ENCODE results near the gene HPD.

The HPD gene

GRCh38 chr12:121810234-121810817 lies 48.3 kb downstream of the HPD start:
- Histone ChIP-seq H3K9me3 (replicated peaks in 1 of 2; ENCODE audit: control insufficient read depth in 2 of 2, insufficient read depth in 1 of 2, low read depth in 1 of 2, low read length in 2 of 2) (no peaks in the 10 kb centered on the region), H3K4ac (ENCODE audit: low read length) (no peak overlapping the region), H2BK5ac (ENCODE audit: low read length) (peak overlapping the region; percentile 78), H4K8ac (ENCODE audit: low read depth, low read length) (no peak overlapping the region), H3K4me3 (ENCODE audit: low read length in 2 of 2) (no peak overlapping the region), H2AK5ac (ENCODE audit: low read depth, low read length) (peak overlapping the region; percentile 17), H2BK12ac (ENCODE audit: low read length) (peak overlapping the region; percentile 23), H3K36me3 (replicated peaks in 1 of 2; ENCODE audit: control insufficient read depth in 2 of 2, insufficient read depth in 2 of 2, low read length in 2 of 2) (peaks cover 37 to 82% of the 10 kb centered on the region in 2 donors), H3K18ac (ENCODE audit: low read length) (no peak overlapping the region), H2BK15ac (ENCODE audit: low read length) (no peak overlapping the region), H3K4me2 (ENCODE audit: insufficient read depth, low read length, poor library complexity, severe bottlenecking) (no peak overlapping the region), H4K91ac (ENCODE audit: low read depth, low read length, poor library complexity) (no peak overlapping the region), H3K27me3 (ENCODE audit: control insufficient read depth in 3 of 3, insufficient read depth in 3 of 3, low read depth in 1 of 3, low read length in 3 of 3) (no peaks in the 10 kb centered on the region), H3K27ac (replicated peaks; ENCODE audit: low read length) (no peak overlapping the region), H3K23ac (ENCODE audit: low read depth, low read length, poor library complexity) (no peak overlapping the region), H3K4me1 (ENCODE audit: control insufficient read depth in 2 of 2, insufficient read depth in 1 of 2, low read depth in 1 of 2, low read length in 2 of 2) (peaks cover 20 to 25% of the 10 kb centered on the region in 2 donors), H3K79me1 (ENCODE audit: low read depth, low read length) (peaks cover 33% of the 10 kb centered on the region), H2BK120ac (ENCODE audit: low read depth, low read length) (no peak overlapping the region), H3K9ac (ENCODE audit: low read depth, low read length, poor library complexity) (no peak overlapping the region), H3K14ac (ENCODE audit: low read length) (no peak overlapping the region), H2AFZ (ENCODE audit: low read length) (no peak overlapping the region)
- DNase-seq (ENCODE audit: low spot score), result no peak
- WGBS, 2 donors (ENCODE audit: extremely low coverage in 2 of 2, insufficient read length in 2 of 2, insufficient replicate concordance in 1 of 2), result no CpG with 5 or more reads among the region's 33 CpGs

GRCh38 chr12:121809712-121810116 lies 48.9 kb downstream of the HPD start:
- Histone ChIP-seq H4K91ac (ENCODE audit: low read depth, low read length, poor library complexity) (no peak overlapping the region), H3K79me1 (ENCODE audit: low read depth, low read length) (peaks cover 31% of the 10 kb centered on the region), H3K4me3 (ENCODE audit: low read length in 2 of 2) (no peak overlapping the region), H3K27ac (replicated peaks; ENCODE audit: low read length) (no peak overlapping the region), H3K9ac (ENCODE audit: low read depth, low read length, poor library complexity) (no peak overlapping the region), H3K18ac (ENCODE audit: low read length) (no peak overlapping the region), H3K14ac (ENCODE audit: low read length) (no peak overlapping the region), H2AK5ac (ENCODE audit: low read depth, low read length) (no peak overlapping the region), H2BK120ac (ENCODE audit: low read depth, low read length) (no peak overlapping the region), H3K4me1 (ENCODE audit: control insufficient read depth in 2 of 2, insufficient read depth in 1 of 2, low read depth in 1 of 2, low read length in 2 of 2) (peaks cover 20 to 25% of the 10 kb centered on the region in 2 donors), H3K23ac (ENCODE audit: low read depth, low read length, poor library complexity) (no peak overlapping the region), H2BK15ac (ENCODE audit: low read length) (no peak overlapping the region), H3K27me3 (ENCODE audit: control insufficient read depth in 3 of 3, insufficient read depth in 3 of 3, low read depth in 1 of 3, low read length in 3 of 3) (no peaks in the 10 kb centered on the region), H3K4me2 (ENCODE audit: insufficient read depth, low read length, poor library complexity, severe bottlenecking) (no peak overlapping the region), H3K9me3 (replicated peaks in 1 of 2; ENCODE audit: control insufficient read depth in 2 of 2, insufficient read depth in 1 of 2, low read depth in 1 of 2, low read length in 2 of 2) (no peaks in the 10 kb centered on the region), H4K8ac (ENCODE audit: low read depth, low read length) (no peak overlapping the region), H2BK5ac (ENCODE audit: low read length) (peak overlapping the region; percentile 78), H2BK12ac (ENCODE audit: low read length) (no peak overlapping the region), H2AFZ (ENCODE audit: low read length) (no peak overlapping the region), H3K4ac (ENCODE audit: low read length) (no peak overlapping the region), H3K36me3 (replicated peaks in 1 of 2; ENCODE audit: control insufficient read depth in 2 of 2, insufficient read depth in 2 of 2, low read length in 2 of 2) (peaks cover 33 to 76% of the 10 kb centered on the region in 2 donors)
- no peak for DNase-seq (ENCODE audit: low spot score)
- no CpG with 5 or more reads among the region's 27 CpGs for WGBS, 2 donors (ENCODE audit: extremely low coverage in 2 of 2, insufficient read length in 2 of 2, insufficient replicate concordance in 1 of 2)

GRCh38 chr12:121808623-121809022 lies 50.0 kb downstream of the HPD start:
- no peak overlapping the region for H3K4ac ChIP-seq (ENCODE audit: low read length)
- no peak overlapping the region for H2BK15ac ChIP-seq (ENCODE audit: low read length)
- peak overlapping the region; percentile 30 for H3K9ac ChIP-seq (ENCODE audit: low read depth, low read length, poor library complexity)
- H3K4me3 ChIP-seq (ENCODE audit: low read length in 2 of 2), result no peak overlapping the region
- H4K8ac ChIP-seq (ENCODE audit: low read depth, low read length), result no peak overlapping the region
- no CpG with 5 or more reads among the region's 8 CpGs for WGBS, 2 donors (ENCODE audit: extremely low coverage in 2 of 2, insufficient read length in 2 of 2, insufficient replicate concordance in 1 of 2)
- H3K4me1 ChIP-seq (ENCODE audit: control insufficient read depth in 2 of 2, insufficient read depth in 1 of 2, low read depth in 1 of 2, low read length in 2 of 2), result peaks cover 20 to 25% of the 10 kb centered on the region in 2 donors
- no peaks in the 10 kb centered on the region for H3K9me3 ChIP-seq (replicated peaks in 1 of 2; ENCODE audit: control insufficient read depth in 2 of 2, insufficient read depth in 1 of 2, low read depth in 1 of 2, low read length in 2 of 2)
- no peak overlapping the region for H2AK5ac ChIP-seq (ENCODE audit: low read depth, low read length)
- no peak overlapping the region for H2BK5ac ChIP-seq (ENCODE audit: low read length)
- H3K18ac ChIP-seq (ENCODE audit: low read length), result no peak overlapping the region
- peak overlapping the region; percentile 80 for H3K23ac ChIP-seq (ENCODE audit: low read depth, low read length, poor library complexity)
- H2AFZ ChIP-seq (ENCODE audit: low read length), result no peak overlapping the region
- peaks cover 22% of the 10 kb centered on the region for H3K79me1 ChIP-seq (ENCODE audit: low read depth, low read length)
- no peak overlapping the region for H4K91ac ChIP-seq (ENCODE audit: low read depth, low read length, poor library complexity)
- no peak overlapping the region for H3K27ac ChIP-seq (replicated peaks; ENCODE audit: low read length)
- peaks cover 29 to 67% of the 10 kb centered on the region in 2 donors for H3K36me3 ChIP-seq (replicated peaks in 1 of 2; ENCODE audit: control insufficient read depth in 2 of 2, insufficient read depth in 2 of 2, low read length in 2 of 2)
- DNase-seq (ENCODE audit: low spot score), result no peak
- no peak overlapping the region for H2BK120ac ChIP-seq (ENCODE audit: low read depth, low read length)
- no peak overlapping the region for H3K4me2 ChIP-seq (ENCODE audit: insufficient read depth, low read length, poor library complexity, severe bottlenecking)
- H3K27me3 ChIP-seq (ENCODE audit: control insufficient read depth in 3 of 3, insufficient read depth in 3 of 3, low read depth in 1 of 3, low read length in 3 of 3), result no peaks in the 10 kb centered on the region
- no peak overlapping the region for H3K14ac ChIP-seq (ENCODE audit: low read length)
- no peak overlapping the region for H2BK12ac ChIP-seq (ENCODE audit: low read length)

GRCh38 chr12:121807642-121808347 lies 50.9 kb downstream of the HPD start:
- no peak overlapping the region for H2BK15ac ChIP-seq (ENCODE audit: low read length)
- no peak overlapping the region for H3K4me3 ChIP-seq (ENCODE audit: low read length in 2 of 2)
- H3K27ac ChIP-seq (replicated peaks; ENCODE audit: low read length), result no peak overlapping the region
- H3K36me3 ChIP-seq (replicated peaks in 1 of 2; ENCODE audit: control insufficient read depth in 2 of 2, insufficient read depth in 2 of 2, low read length in 2 of 2), result peaks cover 28 to 59% of the 10 kb centered on the region in 2 donors
- no peak overlapping the region for H2AFZ ChIP-seq (ENCODE audit: low read length)
- no peaks in the 10 kb centered on the region for H3K9me3 ChIP-seq (replicated peaks in 1 of 2; ENCODE audit: control insufficient read depth in 2 of 2, insufficient read depth in 1 of 2, low read depth in 1 of 2, low read length in 2 of 2)
- H2BK120ac ChIP-seq (ENCODE audit: low read depth, low read length), result no peak overlapping the region
- H3K9ac ChIP-seq (ENCODE audit: low read depth, low read length, poor library complexity), result no peak overlapping the region
- peak overlapping the region; percentile 61 for H2AK5ac ChIP-seq (ENCODE audit: low read depth, low read length)
- no peak for DNase-seq (ENCODE audit: low spot score)
- no peak overlapping the region for H3K4me2 ChIP-seq (ENCODE audit: insufficient read depth, low read length, poor library complexity, severe bottlenecking)
- peaks cover 15% of the 10 kb centered on the region for H3K79me1 ChIP-seq (ENCODE audit: low read depth, low read length)
- no peak overlapping the region for H3K4ac ChIP-seq (ENCODE audit: low read length)
- H2BK5ac ChIP-seq (ENCODE audit: low read length), result no peak overlapping the region
- no peak overlapping the region for H4K91ac ChIP-seq (ENCODE audit: low read depth, low read length, poor library complexity)
- no peak overlapping the region for H3K18ac ChIP-seq (ENCODE audit: low read length)
- no peak overlapping the region for H4K8ac ChIP-seq (ENCODE audit: low read depth, low read length)
- peaks cover 20 to 25% of the 10 kb centered on the region in 2 donors for H3K4me1 ChIP-seq (ENCODE audit: control insufficient read depth in 2 of 2, insufficient read depth in 1 of 2, low read depth in 1 of 2, low read length in 2 of 2)
- no peak overlapping the region for H3K14ac ChIP-seq (ENCODE audit: low read length)
- no peaks in the 10 kb centered on the region for H3K27me3 ChIP-seq (ENCODE audit: control insufficient read depth in 3 of 3, insufficient read depth in 3 of 3, low read depth in 1 of 3, low read length in 3 of 3)
- H3K23ac ChIP-seq (ENCODE audit: low read depth, low read length, poor library complexity), result no peak overlapping the region
- H2BK12ac ChIP-seq (ENCODE audit: low read length), result no peak overlapping the region
- WGBS, 2 donors (ENCODE audit: extremely low coverage in 2 of 2, insufficient read length in 2 of 2, insufficient replicate concordance in 1 of 2), result no CpG with 5 or more reads among the region's 14 CpGs
